H1 (cell line): ENCODE data around the gene LDLRAD1. TPM values are rescaled to one million over a fixed set of nuclear protein-coding genes. Genes with fewer than 3 reads are reported as not detected.

Source experiments
- CTCF ChIA-PET: fragments of 300-600 bp; sonication (Branson Sonifier 250); formaldehyde crosslinking; loops from one replicate; lab custom pipeline; 2021; ENCODE audit not compliant: partially characterized antibody; lab: Charles Lee
- POLR2A ChIA-PET: fragments of 300-600 bp; sonication (Branson Sonifier 250); formaldehyde crosslinking; loops from one replicate; lab custom pipeline; 2021; ENCODE audit warnings: inconsistent platforms; ENCODE audit not compliant: partially characterized antibody; lab: Charles Lee
- DNase-seq, 2 experiments: peaks; one replicate each; pipeline versions ENCODE4 v3.0.0 to v3.0.0-alpha.2; 2010 to 2022; ENCODE audit warnings: low spot score in 2 of 2, low read depth in 1 of 2, mixed read lengths in 1 of 2
- FAIRE-seq: peaks from 2 replicates; lab custom pipeline; 2011; peaks lifted over from hg19 to GRCh38; lab: Jason Lieb, UNC
- H2AFZ ChIP-seq: 2 replicates; pipeline ENCODE4 v1.8.1; 2012; ENCODE audit warnings: low read length, inconsistent platforms
- H2AK5ac ChIP-seq: 2 replicates; pipeline ENCODE4 v1.6.1; 2013; ENCODE audit warnings: low read depth, low read length
- H2BK120ac ChIP-seq: replicated peaks from 2 replicates; pipeline ENCODE3; 2013; ENCODE audit warnings: low read depth, low read length, inconsistent platforms
- H2BK12ac ChIP-seq: 2 replicates; pipeline ENCODE4 v1.6.1; 2013; ENCODE audit warnings: low read depth, low read length
- H2BK15ac ChIP-seq: 2 replicates; pipeline ENCODE4 v1.6.1; 2013; ENCODE audit warnings: low read length
- H2BK20ac ChIP-seq: 2 replicates; pipeline ENCODE4 v1.6.1; 2013; ENCODE audit warnings: low read length
- H2BK5ac ChIP-seq: 2 replicates; pipeline ENCODE4 v1.6.1; 2013; ENCODE audit warnings: low read depth, low read length
- H3K14ac ChIP-seq: 2 replicates; pipeline ENCODE4 v1.6.1; 2013; ENCODE audit warnings: inconsistent platforms; ENCODE audit not compliant: insufficient read length
- H3K18ac ChIP-seq: 2 replicates; pipeline ENCODE4 v1.6.1; 2013; ENCODE audit warnings: low read length; ENCODE audit errors: extremely low read depth
- H3K23ac ChIP-seq: 2 replicates; pipeline ENCODE4 v1.6.1; 2013; ENCODE audit warnings: inconsistent platforms; ENCODE audit not compliant: insufficient read length
- H3K23me2 ChIP-seq: 2 replicates; pipeline ENCODE4 v1.6.1; 2013; ENCODE audit warnings: low read depth, low read length
- H3K27ac ChIP-seq: 2 replicates; pipeline ENCODE4 v1.6.1; 2011; ENCODE audit warnings: low read depth, low read length, inconsistent platforms
- H3K27me3 ChIP-seq, 4 experiments: replicated peaks in 1 of 4; 1 replicate in 1 of 4; 2 replicates in 3 of 4; pipeline versions ENCODE4 v1.6.1 to v1.8.1; 2011 to 2013; ENCODE audit warnings: low read length in 3 of 4, mild to moderate bottlenecking in 3 of 4, inconsistent platforms in 2 of 4, mixed read lengths in 2 of 4, moderate library complexity in 1 of 4; ENCODE audit not compliant: control insufficient read depth in 3 of 4, insufficient read depth in 3 of 4; ENCODE audit errors: extremely low read depth in 1 of 4
- H3K36me3 ChIP-seq, 4 experiments: 2 replicates each; pipeline versions ENCODE4 v1.6.1 to v1.8.1; 2011 to 2013; ENCODE audit warnings: mild to moderate bottlenecking in 4 of 4, low read length in 3 of 4, moderate library complexity in 2 of 4, control low read depth in 1 of 4, inconsistent platforms in 1 of 4; ENCODE audit not compliant: insufficient read depth in 4 of 4, control insufficient read depth in 2 of 4
- H3K4ac ChIP-seq: replicated peaks from 2 replicates; pipeline ENCODE3; 2013; ENCODE audit warnings: low read length, low read depth, mixed read lengths, inconsistent platforms; ENCODE audit not compliant: insufficient read length
- H3K4me1 ChIP-seq, 4 experiments: replicated peaks in 1 of 4; 1 replicate in 1 of 4; 2 replicates in 3 of 4; pipeline versions ENCODE4 v1.6.1 to v1.8.1; 2011 to 2013; ENCODE audit warnings: low read length in 3 of 4, inconsistent platforms in 2 of 4, mixed read lengths in 1 of 4; ENCODE audit not compliant: insufficient read depth in 4 of 4, control insufficient read depth in 3 of 4
- H3K4me2 ChIP-seq, 2 experiments: 2 replicates each; pipeline versions ENCODE4 v1.6.1 to v1.8.1; 2011 to 2013; ENCODE audit warnings: low read depth in 2 of 2, low read length in 2 of 2, control low read depth in 1 of 2, inconsistent platforms in 1 of 2, mild to moderate bottlenecking in 1 of 2; ENCODE audit not compliant: insufficient read depth in 1 of 2
- H3K4me3 ChIP-seq, 4 experiments: fragments of 200-600, 300-600 bp in 1 of 4; sonication (generic), shearing (Covaris generic), sonication (Bioruptor Twin) in 1 of 4; 2 replicates each; pipeline versions ENCODE4 v1.5.1 to v1.8.1; 2011 to 2016; ENCODE audit warnings: low read length in 4 of 4, low read depth in 3 of 4, control low read depth in 2 of 4, inconsistent platforms in 2 of 4, mild to moderate bottlenecking in 2 of 4, mixed read lengths in 1 of 4, moderate library complexity in 1 of 4; ENCODE audit not compliant: insufficient read depth in 2 of 4; ENCODE audit errors: extremely low read depth in 1 of 4
- H3K56ac ChIP-seq: replicated peaks from 2 replicates; pipeline ENCODE3; 2013; ENCODE audit warnings: low read depth, mild to moderate bottlenecking, mixed read lengths, low read length, inconsistent platforms; ENCODE audit not compliant: insufficient read length
- H3K79me1 ChIP-seq: 2 replicates; pipeline ENCODE4 v1.6.1; 2013; ENCODE audit warnings: low read depth, low read length, control low read depth
- H3K79me2 ChIP-seq, 2 experiments: 2 replicates each; pipeline versions ENCODE4 v1.6.1 to v1.8.1; 2012 to 2013; ENCODE audit warnings: low read length in 2 of 2, mild to moderate bottlenecking in 2 of 2, inconsistent platforms in 1 of 2; ENCODE audit not compliant: insufficient read depth in 2 of 2, control insufficient read depth in 1 of 2
- H3K9ac ChIP-seq, 4 experiments: replicated peaks in 1 of 4; 1 replicate in 1 of 4; 2 replicates in 3 of 4; pipeline versions ENCODE4 v1.6.1 to v1.8.1; 2011 to 2013; ENCODE audit warnings: low read depth in 3 of 4, low read length in 3 of 4, control low read depth in 2 of 4, mild to moderate bottlenecking in 2 of 4, moderate library complexity in 2 of 4, inconsistent platforms in 1 of 4; ENCODE audit errors: extremely low read depth in 1 of 4
- H3K9me3 ChIP-seq, 2 experiments: 2 replicates each; pipeline versions ENCODE4 v1.6.1 to v1.8.1; 2012 to 2013; ENCODE audit warnings: mild to moderate bottlenecking in 2 of 2, moderate library complexity in 2 of 2, control low read depth in 1 of 2, inconsistent platforms in 1 of 2, low read depth in 1 of 2, low read length in 1 of 2, mixed read lengths in 1 of 2; ENCODE audit not compliant: insufficient read depth in 2 of 2
- H4K20me1 ChIP-seq, 2 experiments: replicated peaks in 1 of 2; 2 replicates each; pipeline versions ENCODE3 to v1.8.1; 2011 to 2013; ENCODE audit warnings: inconsistent platforms in 2 of 2, low read length in 2 of 2, mild to moderate bottlenecking in 1 of 2; ENCODE audit not compliant: insufficient read depth in 2 of 2, control insufficient read depth in 1 of 2
- H4K5ac ChIP-seq: 2 replicates; pipeline ENCODE4 v1.6.1; 2013; ENCODE audit warnings: low read length, low read depth, mixed read lengths, inconsistent platforms; ENCODE audit not compliant: insufficient read length
- H4K8ac ChIP-seq: 2 replicates; pipeline ENCODE4 v1.8.0; 2013; ENCODE audit warnings: mild to moderate bottlenecking, moderate library complexity, low read length, inconsistent platforms; ENCODE audit not compliant: insufficient read depth; ENCODE audit errors: extremely low read depth
- H4K91ac ChIP-seq: replicated peaks from 2 replicates; pipeline ENCODE3; 2013; ENCODE audit warnings: low read length, mixed read lengths, inconsistent platforms; ENCODE audit not compliant: insufficient read length
- EZH2 ChIP-seq: fragments of 200-600 bp; sonication (generic); IDR thresholded peaks from 2 replicates; pipeline ENCODE4 v1.7.1; 2012; ENCODE audit warnings: low read depth, mild to moderate bottlenecking, moderate library complexity, low read length, inconsistent platforms; ENCODE audit not compliant: severe bottlenecking
- HDAC6 ChIP-seq: IDR thresholded peaks from one replicate; pipeline ENCODE4 v1.7.1; 2012; ENCODE audit warnings: low read depth, mild to moderate bottlenecking, inconsistent platforms, low read length, moderate library complexity
- POLR2AphosphoS5 ChIP-seq: IDR thresholded peaks from 2 replicates; pipeline ENCODE4 v1.6.1; 2011; ENCODE audit warnings: low read depth, low read length
- SIX5 ChIP-seq: IDR thresholded peaks from 2 replicates; pipeline ENCODE4 v1.6.1; 2011; ENCODE audit warnings: mild to moderate bottlenecking, low read depth, low read length
- WGBS, 2 experiments: shearing (Covaris generic) in 1 of 2; methylation state at CpG; one replicate each; pipeline versions ENCODE4 v1.1.6 to v1.1.7; 2013 to 2015; ENCODE audit warnings: low lambda C conversion rate in 2 of 2, mixed read lengths in 2 of 2, inconsistent platforms in 1 of 2, low coverage in 1 of 2, missing lambda C conversion rate in 1 of 2; ENCODE audit not compliant: insufficient replicate concordance in 2 of 2, insufficient coverage in 1 of 2, insufficient read length in 1 of 2; ENCODE audit errors: extremely low coverage in 1 of 2, missing lambda C conversion rate in 1 of 2; 5-methylcytosine and 5-hydroxymethylcytosine counted together
- polyA plus RNA-seq, 7 experiments: library from polyadenylated mRNA; depleted of rRNA in 3 of 7; stranded (reverse) in 5 of 7; unstranded in 2 of 7; fragments of >200 nt in 5 of 7; fragments of 200-250 nt in 2 of 7; gene quantifications; 1 replicate in 5 of 7; 2 replicates in 1 of 7; 4 replicates in 1 of 7; pipeline versions ENCODE4 v1.2.1 to v1.2.3, GENCODE V29; 2011 to 2013; ENCODE audit warnings: missing spikeins in 2 of 7, mixed read lengths in 2 of 7
- total RNA-seq: library from RNA; stranded (reverse); fragmentation: NEBNext Ultra II Directional; extraction: Animal tissue kit (Norgen Biotek cat#: 25700); gene quantifications from 2 replicates; pipeline ENCODE4 v1.2.1, GENCODE V29; 2021

Gene LDLRAD1
- total and polyA plus RNA-seq, 2 of the 8 experiments (the other 6 are each of a cell fraction or from before 2014, with no cell fraction given): not detected

- Histone ChIP-seq H3K4me2 (no peak overlapping the region), H4K91ac (no peak overlapping the region), H2BK12ac (no peak overlapping the region), H2BK5ac (no peak overlapping the region), H3K9ac (no peak overlapping the region), H3K36me3 (no peaks in the 10 kb centered on the region), H3K23ac (no peak overlapping the region), H3K4me1 (no peaks in the 10 kb centered on the region), H3K18ac (no peak overlapping the region), H4K8ac (no peak overlapping the region), H3K4me3 (no peak overlapping the region), H3K9me3 (peaks cover 3 to 17% of the 10 kb centered on the region in 2 experiments; a peak in 3 of 4 replicates), H2BK20ac (no peak overlapping the region), H4K5ac (no peak overlapping the region), H3K56ac (no peak overlapping the region), H2AFZ (no peak overlapping the region), H3K27me3 (no peaks in the 10 kb centered on the region), H2BK120ac (no peak overlapping the region), H3K27ac (no peak overlapping the region), H3K4ac (no peak overlapping the region), H2BK15ac (no peak overlapping the region), H3K79me2 (no peaks in the 10 kb centered on the region), H3K79me1 (no peaks in the 10 kb centered on the region), H4K20me1 (no peaks in the 10 kb centered on the region), H3K14ac (no peak overlapping the region), H3K23me2 (no peaks in the 10 kb centered on the region), H2AK5ac (no peak overlapping the region)
- whole genome bisulfite sequencing, 2 experiments: 65% methylated on average over 3 of the region's 3 CpGs; no CpG with 5 or more reads in 1 of the 2 experiments
- FAIRE-seq (no peak), DNase-seq (no peak)
- TF ChIP-seq SIX5 (no peak), EZH2 (no peak), HDAC6 (no peak), POLR2AphosphoS5 (no peak)
- ChIA-PET POLR2A (interaction anchor here (1.1 kb wide), 1 partner anchor 10 kb away, joined by 3 read pairs; no protein-coding TSS in a partner anchor), CTCF (interaction anchor here (1.5 to 2.0 kb wide), 2 partner anchors 10 to 141 kb away, joined by 5 to 8 read pairs; no protein-coding TSS in a partner anchor)
Observed at GRCh38 chr1:54001591-54001990, 16.4 kb downstream of the LDLRAD1 start.
